Left ventricle myocardium inferior (tissue), 1 donor: Measurements from ENCODE around the gene SPTBN5. TPM values are rescaled to one million over a fixed set of nuclear protein-coding genes. Genes with fewer than 3 reads are reported as not detected.

Source experiments
- DNase-seq: peaks from one replicate; pipeline ENCODE4 v3.0.0-alpha.2; 2020
- H3K27ac ChIP-seq: fragments of 200-600 bp; replicated peaks from 2 replicates; pipeline ENCODE4 v1.8.0; 2021
- H3K27me3 ChIP-seq: fragments of 200-600 bp; 2 replicates; pipeline ENCODE4 v1.8.0; 2021; ENCODE audit warnings: low read depth
- H3K36me3 ChIP-seq: fragments of 200-600 bp; 2 replicates; pipeline ENCODE4 v1.8.0; 2021
- H3K4me1 ChIP-seq: fragments of 200-600 bp; 2 replicates; pipeline ENCODE4 v1.8.0; 2021
- H3K4me3 ChIP-seq: fragments of 200-600 bp; 2 replicates; pipeline ENCODE4 v1.8.0; 2021; ENCODE audit warnings: mild to moderate bottlenecking, moderate library complexity
- H3K9me3 ChIP-seq: fragments of 200-600 bp; replicated peaks from 2 replicates; pipeline ENCODE4 v1.8.0; 2021
- intact Hi-C: fragments of 100-400 bp; cut with micrococcal nuclease; formaldehyde crosslinking; loops from one replicate; pipeline ENCODE4 v1.11.0; 2022
- total RNA-seq: library from RNA; stranded (reverse); fragmentation: NEBNext Ultra II Directional; extraction: Animal tissue kit (Norgen Biotek cat#: 25700); gene quantifications from one replicate; pipeline ENCODE4 v1.2.1, GENCODE V29; 2021
- TF ChIP-seq, protein P1 (sequence below): fragments of 200-600 bp; IDR thresholded peaks from 2 replicates; pipeline ENCODE4 v1.8.0; 2021; ENCODE audit warnings: antibody characterized with exemption, mild to moderate bottlenecking, borderline replicate concordance
- donor health status: DM: no; HTN: yes; CAD: no; lungs with severe emphysema.

SPTBN5 gene
- total RNA-seq, 1 donor from 2014 or later: 2.7 TPM

- Histone ChIP-seq H3K27ac (no peak overlapping the region), H3K27me3 (no peaks in the 10 kb centered on the region), H3K4me3 (no peak overlapping the region), H3K9me3 (no peaks in the 10 kb centered on the region), H3K36me3 (peaks cover 37% of the 10 kb centered on the region), H3K4me1 (peaks cover 13% of the 10 kb centered on the region)
- intact Hi-C loops: loop anchor here (2.0 kb wide), 1 partner anchor 38 kb away; no protein-coding TSS in a partner anchor
- DNase-seq: no peak
- TF ChIP-seq, protein P1, sequence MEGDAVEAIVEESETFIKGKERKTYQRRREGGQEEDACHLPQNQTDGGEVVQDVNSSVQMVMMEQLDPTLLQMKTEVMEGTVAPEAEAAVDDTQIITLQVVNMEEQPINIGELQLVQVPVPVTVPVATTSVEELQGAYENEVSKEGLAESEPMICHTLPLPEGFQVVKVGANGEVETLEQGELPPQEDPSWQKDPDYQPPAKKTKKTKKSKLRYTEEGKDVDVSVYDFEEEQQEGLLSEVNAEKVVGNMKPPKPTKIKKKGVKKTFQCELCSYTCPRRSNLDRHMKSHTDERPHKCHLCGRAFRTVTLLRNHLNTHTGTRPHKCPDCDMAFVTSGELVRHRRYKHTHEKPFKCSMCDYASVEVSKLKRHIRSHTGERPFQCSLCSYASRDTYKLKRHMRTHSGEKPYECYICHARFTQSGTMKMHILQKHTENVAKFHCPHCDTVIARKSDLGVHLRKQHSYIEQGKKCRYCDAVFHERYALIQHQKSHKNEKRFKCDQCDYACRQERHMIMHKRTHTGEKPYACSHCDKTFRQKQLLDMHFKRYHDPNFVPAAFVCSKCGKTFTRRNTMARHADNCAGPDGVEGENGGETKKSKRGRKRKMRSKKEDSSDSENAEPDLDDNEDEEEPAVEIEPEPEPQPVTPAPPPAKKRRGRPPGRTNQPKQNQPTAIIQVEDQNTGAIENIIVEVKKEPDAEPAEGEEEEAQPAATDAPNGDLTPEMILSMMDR: no peak
These were observed 83.0 kb downstream of the SPTBN5 start for GRCh38 chr15:41810651-41811431.

GRCh38 chr15:41809526-41810220 lies 84.2 kb downstream of the SPTBN5 start:
- H3K36me3 ChIP-seq: peaks cover 26% of the 10 kb centered on the region
- no peak overlapping the region for H3K4me3 ChIP-seq
- TF ChIP-seq, protein P1: no peak
- intact Hi-C loops: loop anchor here (2.0 kb wide), 1 partner anchor 37 kb away; no protein-coding TSS in a partner anchor
- DNase-seq: no peak
- peaks cover 23% of the 10 kb centered on the region for H3K4me1 ChIP-seq
- no peaks in the 10 kb centered on the region for H3K9me3 ChIP-seq
- no peaks in the 10 kb centered on the region for H3K27me3 ChIP-seq
- no peak overlapping the region for H3K27ac ChIP-seq

- DNase-seq: no peak
- Histone ChIP-seq H3K4me1 (peaks cover 29% of the 10 kb centered on the region), H3K36me3 (peaks cover 20% of the 10 kb centered on the region), H3K27ac (no peak overlapping the region), H3K9me3 (no peaks in the 10 kb centered on the region), H3K4me3 (no peak overlapping the region), H3K27me3 (no peaks in the 10 kb centered on the region)
- intact Hi-C loops: no loop called here
- TF ChIP-seq, protein P1: no peak
These were observed 84.7 kb downstream of the SPTBN5 start for GRCh38 chr15:41809121-41809520.

DNA sequence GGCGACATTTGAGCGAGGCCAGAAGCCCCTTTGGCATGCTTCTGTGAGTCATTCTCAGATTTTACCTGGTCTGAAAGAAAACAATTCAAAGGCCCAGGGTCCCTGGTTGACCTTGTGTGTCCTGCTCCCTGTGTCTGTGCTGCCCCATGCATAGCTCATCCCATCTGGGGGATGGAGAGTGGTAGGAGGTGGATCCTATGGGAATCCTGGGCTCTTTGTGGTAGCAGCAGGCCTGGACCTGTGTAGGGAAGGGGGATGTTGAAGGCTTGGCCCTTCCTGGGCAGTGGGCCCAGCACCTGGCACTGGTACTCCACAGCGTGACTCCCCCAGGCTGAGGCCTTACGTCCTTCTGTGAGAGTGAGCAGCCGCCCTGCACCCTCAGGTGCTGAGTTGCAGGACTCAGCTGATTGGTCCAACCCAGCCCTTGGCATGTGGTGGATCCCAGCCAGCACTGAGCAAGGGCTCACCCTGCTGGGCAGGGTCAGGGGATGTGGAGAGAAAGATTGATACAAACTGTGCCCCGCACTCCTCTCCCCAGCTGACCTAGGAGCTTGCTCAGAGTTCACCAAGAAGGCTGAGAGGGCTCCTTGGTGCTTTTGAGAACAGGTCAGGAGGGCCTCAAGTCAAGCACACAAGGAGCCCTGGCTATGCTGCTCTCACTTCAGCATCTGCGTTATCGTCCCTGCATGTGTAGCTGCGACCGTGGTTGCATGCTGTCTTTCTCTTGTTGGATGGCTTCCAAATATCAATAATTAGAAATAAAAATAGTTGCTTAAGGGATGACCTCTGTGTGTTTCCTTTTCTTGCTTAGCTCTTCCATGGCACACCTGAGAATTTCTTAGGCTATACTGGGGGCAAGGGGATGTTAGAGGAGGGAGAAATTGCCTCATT lies 87.3 kb downstream of the SPTBN5 start:
- TF ChIP-seq, protein P1: peak; percentile 31
- peaks cover 30% of the 10 kb centered on the region for H3K4me1 ChIP-seq
- intact Hi-C loops: no loop called here

DNA sequence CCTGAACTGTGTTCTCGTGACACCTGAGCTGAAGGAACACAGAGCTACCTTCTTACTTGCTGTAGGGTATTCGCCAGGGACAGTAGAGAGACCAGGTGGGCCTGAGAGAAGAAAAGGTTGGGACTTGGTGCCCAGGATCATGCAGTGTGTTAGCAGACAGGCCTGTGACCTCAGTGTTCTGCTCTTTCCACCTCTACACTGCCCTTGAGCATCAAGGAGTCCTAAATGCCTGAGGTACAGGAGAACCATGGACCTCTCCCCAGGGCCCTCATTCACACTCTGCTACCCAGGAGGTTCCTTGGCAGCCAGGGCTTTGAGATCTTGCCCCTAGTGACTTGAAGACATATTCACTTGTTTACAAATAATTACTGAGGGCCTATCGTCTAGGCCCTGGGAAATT lies 88.1 kb downstream of the SPTBN5 start:
- TF ChIP-seq, protein P1: no peak
- Histone ChIP-seq H3K27me3 (no peaks in the 10 kb centered on the region), H3K4me3 (no peak overlapping the region), H3K9me3 (no peaks in the 10 kb centered on the region), H3K36me3 (peaks cover 13% of the 10 kb centered on the region), H3K4me1 (peaks cover 26% of the 10 kb centered on the region), H3K27ac (no peak overlapping the region)
- DNase-seq: no peak
- intact Hi-C loops: no loop called here

More for the DNA sequence above, 87.3 kb downstream of the SPTBN5 start:
- H3K27ac ChIP-seq: no peak overlapping the region
- peak; percentile 34 for DNase-seq
- H3K9me3 ChIP-seq: no peaks in the 10 kb centered on the region
- peaks cover 7% of the 10 kb centered on the region for H3K36me3 ChIP-seq
- H3K27me3 ChIP-seq: no peaks in the 10 kb centered on the region
- no peak overlapping the region for H3K4me3 ChIP-seq
